Measurements from ENCODE around the gene RCSD1. TPM values are rescaled to one million over a fixed set of nuclear protein-coding genes. Genes with fewer than 3 reads are reported as not detected.

Gene RCSD1
- total RNA-seq, 1 experiment from 2014 or later, result 0.16 TPM

- intact Hi-C loops (cut with micrococcal nuclease), result no loop called here
- Mint-ChIP-seq H3K27me3 (ENCODE audit: insufficient read depth, unreplicated experiment) (peaks cover 9% of the 10 kb centered on the region), H3K9me3 (ENCODE audit: unreplicated experiment) (no peaks in the 10 kb centered on the region), H3K4me1 (ENCODE audit: insufficient read depth, unreplicated experiment) (peaks cover 6% of the 10 kb centered on the region), H3K27ac (ENCODE audit: low read depth, unreplicated experiment) (no peak overlapping the region), H3K36me3 (ENCODE audit: insufficient read depth, unreplicated experiment) (no peaks in the 10 kb centered on the region), H3K4me3 (ENCODE audit: unreplicated experiment) (no peak overlapping the region)
- BruUV-seq (replicated peaks), result no TSS peak
- CTCF ChIA-PET, result interaction anchor here (0.6 to 3.1 kb wide), 5 partner anchors 9 to 97 kb away, joined by 4 to 28 read pairs (median 8); no protein-coding TSS in a partner anchor
- peak; percentile 20 for DNase-seq (ENCODE audit: unreplicated experiment)
- POLR2A ChIA-PET, result interaction anchor here (0.8 to 1.2 kb wide), 3 partner anchors 10 to 151 kb away, joined by 4 to 5 read pairs (median 4); no protein-coding TSS in a partner anchor
- TF ChIP-seq CTCF (IDR thresholded peaks at IDR 0.05; ENCODE audit: unreplicated experiment), result no peak
Observed at GRCh38 chr1:167698313-167698712, 68.3 kb downstream of the RCSD1 start.

- ChIA-PET CTCF (interaction anchor here (0.6 to 2.9 kb wide), 4 partner anchors 8 to 101 kb away, joined by 3 to 12 read pairs (median 6); no protein-coding TSS in a partner anchor), POLR2A (interaction anchor here (0.7 kb wide), 1 partner anchor 147 kb away, joined by 5 read pairs; no protein-coding TSS in a partner anchor)
- BruUV-seq (replicated peaks), result no TSS peak
- no peak for DNase-seq (ENCODE audit: unreplicated experiment)
- no peaks in the 10 kb centered on the region for H3K36me3 Mint-ChIP-seq (ENCODE audit: insufficient read depth, unreplicated experiment)
- no peaks in the 10 kb centered on the region for H3K4me1 Mint-ChIP-seq (ENCODE audit: insufficient read depth, unreplicated experiment)
- intact Hi-C loops (cut with micrococcal nuclease), result no loop called here
- no peak for TF ChIP-seq CTCF (IDR thresholded peaks at IDR 0.05; ENCODE audit: unreplicated experiment)
- peaks cover 21% of the 10 kb centered on the region for H3K27me3 Mint-ChIP-seq (ENCODE audit: insufficient read depth, unreplicated experiment)
- H3K27ac Mint-ChIP-seq (ENCODE audit: low read depth, unreplicated experiment), result no peak overlapping the region
- H3K4me3 Mint-ChIP-seq (ENCODE audit: unreplicated experiment), result no peak overlapping the region
- H3K9me3 Mint-ChIP-seq (ENCODE audit: unreplicated experiment), result no peaks in the 10 kb centered on the region
Observed at GRCh38 chr1:167701510-167701909, 71.5 kb downstream of the RCSD1 start.

GRCh38 chr1:167703557-167703956, 73.5 kb downstream of the RCSD1 start:
- BruUV-seq (replicated peaks), result no TSS peak
- no peak for DNase-seq (ENCODE audit: unreplicated experiment)
- intact Hi-C loops (cut with micrococcal nuclease), result no loop called here
- POLR2A ChIA-PET, result interaction anchor here (2.2 kb wide), 1 partner anchor 10 kb away, joined by 12 read pairs; no protein-coding TSS in a partner anchor
- H3K27me3 Mint-ChIP-seq (ENCODE audit: insufficient read depth, unreplicated experiment), result peaks cover 21% of the 10 kb centered on the region
- H3K27ac Mint-ChIP-seq (ENCODE audit: low read depth, unreplicated experiment), result no peak overlapping the region
- no peak for TF ChIP-seq CTCF (IDR thresholded peaks at IDR 0.05; ENCODE audit: unreplicated experiment)
- no peaks in the 10 kb centered on the region for H3K9me3 Mint-ChIP-seq (ENCODE audit: unreplicated experiment)
- no peak overlapping the region for H3K4me3 Mint-ChIP-seq (ENCODE audit: unreplicated experiment)
- H3K36me3 Mint-ChIP-seq (ENCODE audit: insufficient read depth, unreplicated experiment), result no peaks in the 10 kb centered on the region
- CTCF ChIA-PET, result interaction anchor here (0.5 to 6.2 kb wide), 7 partner anchors 9 to 102 kb away, joined by 3 to 49 read pairs (median 5); no protein-coding TSS in a partner anchor
- H3K4me1 Mint-ChIP-seq (ENCODE audit: insufficient read depth, unreplicated experiment), result no peaks in the 10 kb centered on the region

- POLR2A ChIA-PET, result interaction anchor here (2.2 kb wide), 1 partner anchor 9 kb away, joined by 12 read pairs; no protein-coding TSS in a partner anchor
- intact Hi-C loops (cut with micrococcal nuclease), result no loop called here
- H3K4me3 Mint-ChIP-seq (ENCODE audit: unreplicated experiment), result no peak overlapping the region
- H3K9me3 Mint-ChIP-seq (ENCODE audit: unreplicated experiment), result no peaks in the 10 kb centered on the region
- H3K27ac Mint-ChIP-seq (ENCODE audit: low read depth, unreplicated experiment), result no peak overlapping the region
- peaks cover 21% of the 10 kb centered on the region for H3K27me3 Mint-ChIP-seq (ENCODE audit: insufficient read depth, unreplicated experiment)
- CTCF ChIA-PET, result interaction anchor here (0.6 to 6.2 kb wide), 13 partner anchors 9 to 381 kb away, joined by 3 to 49 read pairs (median 4); no protein-coding TSS in a partner anchor
- no peak for TF ChIP-seq CTCF (IDR thresholded peaks at IDR 0.05; ENCODE audit: unreplicated experiment)
- H3K36me3 Mint-ChIP-seq (ENCODE audit: insufficient read depth, unreplicated experiment), result no peaks in the 10 kb centered on the region
- no peak for DNase-seq (ENCODE audit: unreplicated experiment)
- no peaks in the 10 kb centered on the region for H3K4me1 Mint-ChIP-seq (ENCODE audit: insufficient read depth, unreplicated experiment)
- BruUV-seq (replicated peaks), result no TSS peak
Observed at GRCh38 chr1:167704715-167705114, 74.7 kb downstream of the RCSD1 start.

Measured in MCF 10A (cell line).